SW 1271 (cell line): Measurements from ENCODE around the gene MYOZ1.
"Not testable (repeated sequence)": the region's sequence is repeated elsewhere in the genome, so short reads cannot be mapped to it uniquely, and the experiment has no call there.

ENCODE experiments used
- DNase-seq, 2 experiments: peaks; one replicate each; lab custom pipeline; 2025; lab: John Stamatoyannopoulos, UW

The MYOZ1 gene

DNA sequence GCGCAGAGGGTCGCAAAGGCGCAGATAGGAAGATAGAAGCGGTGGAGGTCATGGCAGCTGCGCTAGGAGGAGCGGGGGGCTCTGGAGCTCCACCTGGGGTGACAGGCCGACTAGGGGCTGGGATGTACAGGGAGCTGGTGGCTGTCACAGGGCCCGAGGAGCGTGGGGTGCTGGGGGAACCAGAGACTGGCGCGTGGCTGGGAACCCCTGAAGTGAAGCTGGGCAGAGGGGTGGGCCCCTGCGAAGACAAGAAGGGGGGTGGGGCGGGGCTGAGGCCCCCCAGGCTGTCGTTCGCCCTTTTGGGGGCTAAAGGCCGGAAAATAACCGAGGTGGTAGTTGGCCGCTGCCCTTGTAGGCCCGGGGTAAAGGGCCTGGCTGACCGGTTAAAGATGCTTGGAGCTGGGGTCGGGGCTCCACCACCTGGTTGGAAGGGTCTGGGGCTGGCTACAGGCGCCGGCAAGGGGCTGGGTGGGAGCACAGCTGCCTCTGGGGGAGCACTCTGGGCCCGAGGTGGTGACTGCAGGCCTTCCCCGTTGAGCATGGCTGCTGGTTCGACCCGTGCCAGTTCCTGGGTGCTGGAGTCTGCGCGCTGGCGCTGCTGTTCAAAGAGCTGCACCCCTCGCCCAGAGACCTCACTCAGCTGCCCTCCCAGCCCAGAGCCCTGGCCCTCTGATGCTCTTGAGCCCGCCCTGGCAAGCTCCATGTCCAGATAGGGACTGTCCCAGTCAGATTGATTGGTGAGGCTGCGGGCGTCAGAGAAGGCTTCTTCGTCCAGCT lies 6.8 kb upstream of the MYOZ1 start:
- no peak for DNase-seq

DNA sequence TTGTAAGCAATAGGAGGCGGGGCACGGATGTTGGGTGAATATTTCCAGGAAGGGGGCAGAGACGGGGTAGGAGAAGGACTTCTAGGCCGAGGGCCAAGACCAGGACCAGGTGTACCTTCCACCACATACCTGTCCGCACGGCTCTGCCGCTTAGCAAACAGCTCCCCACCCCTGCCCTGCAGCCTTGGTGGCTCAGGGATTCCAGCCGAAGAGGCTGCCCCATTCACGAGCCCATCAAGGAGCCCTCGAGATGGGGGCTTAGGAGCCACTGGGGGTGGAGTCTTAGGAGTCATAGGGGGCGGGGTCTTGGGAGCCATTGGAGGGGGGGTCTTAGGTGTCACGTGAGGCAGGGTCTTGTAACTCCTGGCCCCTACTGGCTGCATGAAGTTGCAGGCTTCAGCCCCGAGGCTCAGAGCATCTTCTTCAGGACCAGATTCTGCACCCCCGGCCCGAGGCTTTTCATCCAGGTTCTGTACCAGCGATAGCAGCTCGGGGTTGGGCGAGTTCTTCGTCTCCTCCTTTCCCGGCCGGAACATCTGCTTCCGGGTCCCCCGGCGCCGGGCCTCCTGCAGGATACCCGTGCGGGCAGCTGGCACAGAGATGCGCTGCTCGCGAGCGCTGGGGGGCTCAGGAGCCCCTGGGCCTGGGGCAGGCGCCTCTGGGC lies 6.1 kb upstream of the MYOZ1 start:
- no peak for DNase-seq

DNA sequence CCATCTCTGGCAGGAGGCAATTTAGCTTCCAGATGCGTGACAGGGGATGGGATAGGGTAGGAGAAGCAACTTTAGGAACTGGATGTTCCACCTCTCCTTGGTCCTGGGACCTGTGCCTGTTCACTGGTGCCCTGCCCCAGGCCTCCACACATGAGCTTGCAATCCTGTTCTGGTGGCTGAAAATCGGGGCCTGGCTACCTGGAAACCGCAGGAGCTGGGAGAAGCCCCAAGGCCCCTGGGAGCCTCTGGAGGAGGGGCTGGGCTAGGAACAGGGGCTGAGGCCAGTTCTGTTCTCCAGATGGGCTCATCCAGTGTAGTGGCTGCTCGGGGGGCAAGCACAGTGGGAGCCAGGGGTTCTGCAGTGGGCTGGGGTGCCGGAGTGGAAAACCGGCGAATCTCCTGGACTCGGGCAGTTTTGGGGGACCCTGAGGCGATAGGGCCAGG lies 5.3 kb upstream of the MYOZ1 start:
- no peak for DNase-seq

DNA sequence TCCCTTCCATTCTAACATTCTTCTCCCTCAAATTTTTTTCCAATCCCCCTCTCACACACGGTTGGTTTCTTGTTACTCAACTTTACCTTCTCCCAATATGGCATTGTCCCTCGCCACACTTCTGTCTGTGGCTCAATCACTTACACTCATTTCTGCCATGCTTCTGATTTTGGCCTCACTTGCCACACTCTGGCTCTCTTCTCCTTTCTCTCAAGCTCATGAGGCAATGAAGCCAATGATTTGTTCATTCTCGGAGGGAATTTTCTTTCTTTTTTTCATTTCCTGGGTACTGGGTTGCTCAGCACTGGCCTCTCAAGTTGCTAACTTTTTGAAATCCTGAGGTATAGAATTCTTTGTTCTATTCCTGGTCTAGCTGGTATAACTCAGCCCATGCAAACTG lies 4.0 kb upstream of the MYOZ1 start:
- no peak for DNase-seq

DNA sequence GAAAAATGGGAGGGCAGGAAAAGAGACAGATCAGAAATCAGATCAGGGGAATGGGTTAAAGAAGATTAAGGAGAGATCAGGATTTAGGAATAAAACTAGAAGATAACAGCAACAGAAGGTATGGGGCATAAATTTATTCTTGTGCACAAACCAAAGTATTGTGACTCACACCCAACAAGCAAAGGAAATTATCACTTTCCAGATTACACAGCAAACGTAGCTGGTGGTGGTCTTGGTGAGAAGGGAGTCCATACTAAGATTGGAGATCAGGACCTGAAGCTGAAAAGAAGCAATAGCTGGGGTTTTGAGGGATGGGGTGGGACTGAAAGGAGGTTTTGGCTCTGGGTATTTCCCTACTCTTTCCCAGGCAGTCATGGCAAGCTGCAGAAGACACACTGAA lies 3.5 kb upstream of the MYOZ1 start:
- no peak for DNase-seq

DNA sequence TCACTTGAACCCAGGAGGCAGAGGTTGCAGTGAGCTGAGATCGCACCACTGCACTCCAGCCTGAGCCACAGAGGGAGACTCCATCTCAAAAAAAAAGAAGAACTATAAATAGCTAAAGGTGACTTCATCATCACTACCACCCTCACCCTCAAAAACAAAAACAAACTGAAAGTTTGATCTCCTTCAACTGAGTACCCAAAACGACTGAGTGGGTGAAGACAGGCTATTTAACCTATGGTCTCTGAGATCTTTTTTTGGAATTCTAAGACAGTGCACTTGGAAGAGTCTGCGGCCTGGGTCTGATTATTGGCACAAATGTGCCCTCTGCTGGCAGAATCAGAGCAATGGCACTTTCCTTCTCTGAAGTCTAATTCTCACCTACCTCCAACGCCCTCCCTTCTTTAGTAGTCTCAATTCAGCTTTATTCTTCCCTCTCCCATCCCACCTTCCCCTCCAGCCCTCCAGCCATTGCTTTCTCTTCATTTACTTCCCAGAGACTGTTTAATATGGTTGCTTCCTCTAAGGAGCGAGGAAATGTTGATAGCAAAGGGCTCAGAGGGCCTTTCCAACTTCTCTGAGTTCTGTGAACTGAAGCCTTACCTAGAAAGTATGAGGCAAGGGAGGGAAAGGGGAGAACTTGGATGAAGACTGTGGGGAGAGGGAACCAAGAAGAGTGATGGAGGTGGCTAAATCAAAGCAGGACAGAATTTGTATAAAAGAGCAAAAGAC lies 2.9 kb upstream of the MYOZ1 start:
- DNase-seq = peak in 1 of 2 experiments; percentile 60

DNA sequence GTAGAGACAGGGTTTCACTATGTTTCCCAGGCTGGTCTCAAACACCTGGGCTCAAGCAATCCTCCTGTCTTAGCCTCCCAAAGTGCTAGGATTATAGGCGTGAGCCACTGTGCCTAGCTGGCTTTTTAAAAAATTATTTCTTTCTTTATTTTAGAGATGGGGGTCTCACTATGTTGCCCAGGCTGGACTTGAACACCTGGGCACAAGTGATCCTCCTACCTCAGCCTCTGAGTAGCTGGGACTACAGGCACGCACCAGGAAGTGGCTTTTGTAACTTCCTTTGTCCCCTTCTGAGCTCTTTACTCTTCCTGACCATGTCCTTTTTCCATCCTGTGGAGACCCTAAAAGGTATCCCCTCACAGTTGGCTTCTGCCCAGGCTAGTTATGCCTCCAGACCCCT lies 2.1 kb upstream of the MYOZ1 start:
- no peak for DNase-seq

DNA sequence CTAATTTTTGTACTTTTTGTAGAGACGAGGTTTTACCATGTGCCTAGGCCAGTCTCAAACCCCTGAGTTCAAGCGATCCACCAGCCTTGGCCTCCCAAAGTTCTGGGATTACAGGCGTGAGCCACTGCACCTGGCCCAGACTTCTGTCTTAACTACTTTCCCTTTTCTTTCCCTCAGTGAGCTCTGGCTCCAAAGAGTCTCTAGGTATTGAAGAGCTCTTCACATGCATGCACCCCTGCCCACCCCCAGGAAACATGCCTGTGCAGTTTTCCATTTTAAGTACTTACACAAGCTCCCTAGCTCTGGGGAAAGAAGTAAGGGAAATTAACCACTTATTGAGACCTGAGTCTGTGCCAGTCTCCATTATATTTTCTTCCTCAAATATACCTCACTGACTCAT lies 2.0 kb downstream of the MYOZ1 start:
- DNase-seq = no peak

DNA sequence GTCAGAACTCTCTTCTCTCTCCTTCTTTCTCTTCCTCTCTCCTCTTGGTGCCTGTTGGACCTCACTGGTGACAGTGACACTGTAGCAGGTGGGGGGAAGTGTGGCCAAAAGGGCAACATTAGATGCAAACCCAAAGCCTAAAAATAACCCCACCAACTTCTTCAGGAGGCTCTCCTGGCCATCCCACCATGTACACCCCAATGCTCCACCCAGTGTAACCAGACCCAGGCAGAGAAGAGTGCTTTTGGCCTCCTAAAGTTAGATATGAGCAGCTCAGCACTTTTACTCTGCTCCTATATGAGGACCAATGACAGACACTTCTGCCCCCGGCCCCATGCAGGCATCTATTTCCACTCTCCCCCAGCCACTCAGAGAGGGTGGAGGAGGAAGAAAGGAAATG lies 5.5 kb downstream of the MYOZ1 start:
- DNase-seq = no peak

DNA sequence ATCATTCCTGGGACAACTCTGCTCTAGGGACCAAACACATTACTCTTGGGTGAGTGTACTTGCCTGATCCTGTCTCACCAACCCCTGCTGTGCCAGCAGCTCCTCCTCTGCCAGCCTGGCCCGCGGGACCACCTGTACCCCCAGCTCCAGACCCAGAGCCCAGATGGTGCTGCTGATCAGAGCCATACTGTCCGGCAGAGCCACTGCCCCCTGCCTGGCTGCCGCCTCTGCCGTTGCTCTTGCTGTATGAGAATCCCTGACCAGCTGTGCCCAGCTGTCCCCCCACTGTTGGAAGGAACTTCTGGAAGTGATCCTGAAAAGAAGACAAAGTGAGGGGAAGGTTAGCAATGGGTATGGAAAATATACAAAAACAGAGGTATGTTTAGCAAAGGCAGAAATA lies 6.9 kb downstream of the MYOZ1 start:
- no peak for DNase-seq

DNA sequence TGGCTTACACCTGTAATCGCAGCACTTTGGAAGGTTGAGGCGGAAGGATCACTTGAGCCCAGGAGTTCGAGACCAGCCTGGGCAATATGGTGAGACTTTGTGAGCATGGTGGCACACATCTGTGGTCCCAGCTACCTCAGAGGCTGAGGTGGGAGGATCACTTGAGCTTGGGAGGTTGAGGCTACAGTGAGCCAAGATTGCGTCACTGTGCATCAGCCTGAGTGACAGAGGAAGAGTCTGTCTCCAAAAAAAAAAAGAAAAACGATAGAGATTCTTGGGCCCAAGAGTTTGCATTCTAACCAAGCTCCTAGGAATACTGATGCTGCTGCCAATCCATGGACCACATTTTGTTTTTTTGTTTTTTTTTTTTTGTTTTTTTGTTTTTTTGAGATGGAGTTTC lies 12.1 kb downstream of the MYOZ1 start:
- no peak for DNase-seq

DNA sequence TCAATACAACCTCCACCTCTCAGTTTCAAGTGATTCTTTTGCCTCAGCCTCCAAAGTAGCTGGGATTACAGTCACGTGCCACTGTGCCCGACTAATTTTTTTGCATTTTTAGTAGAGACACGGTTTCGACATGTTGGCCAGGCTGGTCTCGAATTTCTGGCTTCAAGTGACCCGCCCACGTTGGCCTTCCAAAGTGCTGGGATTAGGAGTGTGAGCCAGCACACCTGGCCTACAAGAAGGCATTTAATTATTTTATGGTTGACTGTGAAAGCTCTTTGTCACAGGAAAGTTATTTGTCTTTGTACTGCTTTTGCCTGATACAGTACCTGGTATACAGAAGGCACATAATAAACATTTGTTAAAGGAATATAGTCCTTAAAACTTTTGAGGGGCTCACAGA lies 12.9 kb downstream of the MYOZ1 start:
- no peak for DNase-seq

DNA sequence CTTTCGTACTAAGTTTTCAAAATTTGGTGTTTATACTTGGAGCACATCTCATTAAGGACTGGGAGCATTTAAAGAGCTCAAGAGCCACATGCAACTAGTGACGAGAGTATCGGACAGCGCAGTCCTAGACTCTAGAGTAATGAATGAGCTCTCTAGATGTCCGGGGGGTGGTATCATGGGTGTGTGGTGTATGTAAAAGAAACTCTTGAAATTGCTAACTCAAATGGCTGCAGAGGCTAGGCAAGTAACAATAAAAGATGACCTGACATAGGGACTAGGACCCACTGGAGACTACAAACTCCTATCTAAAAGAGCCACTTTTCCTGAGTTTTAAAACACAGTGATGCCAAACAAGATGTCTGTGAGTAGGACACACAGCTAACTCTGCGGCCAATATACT lies 14.0 kb downstream of the MYOZ1 start:
- no peak for DNase-seq

DNA sequence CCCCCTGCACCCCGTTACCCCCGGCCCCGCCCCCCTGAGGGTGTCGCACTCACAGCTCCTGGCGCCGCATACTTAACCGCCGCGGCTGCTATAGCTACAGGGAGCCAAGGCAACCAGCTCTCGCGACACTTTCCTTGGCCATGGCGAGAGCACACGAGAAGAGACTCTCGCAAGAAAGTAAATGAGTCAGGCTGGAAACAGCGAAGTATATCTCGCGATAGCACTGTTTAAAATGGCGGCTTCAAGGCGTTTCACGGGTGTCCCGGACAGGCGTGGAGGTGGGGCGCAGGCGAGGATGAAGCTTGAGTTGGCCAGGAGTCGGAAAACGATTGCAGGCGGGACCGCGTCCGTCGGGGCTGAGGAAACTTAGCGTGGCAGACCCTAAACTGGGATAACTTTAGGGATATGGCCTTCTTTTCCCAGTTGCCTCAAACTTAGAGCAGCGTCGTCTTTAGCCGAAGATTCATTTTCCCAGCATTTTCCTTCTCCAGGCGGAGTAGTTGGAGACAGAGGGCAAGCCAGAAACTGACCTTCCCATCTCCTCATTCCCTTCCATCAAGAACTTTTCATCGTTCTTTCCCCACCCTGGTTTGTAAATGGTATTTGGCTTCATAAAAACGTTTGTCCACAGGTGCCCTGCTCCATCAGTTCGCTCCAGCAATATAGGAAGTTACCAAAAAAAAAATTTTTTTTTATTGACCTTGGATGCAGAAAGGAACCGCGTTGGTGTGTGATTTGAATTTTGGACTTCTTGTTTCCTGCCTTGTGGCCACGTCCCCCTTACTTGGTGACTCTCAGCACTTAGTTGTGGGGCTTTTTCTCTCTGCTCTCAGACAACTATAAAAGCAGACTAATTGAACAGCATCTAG lies 15.2 kb downstream of the MYOZ1 start:
- peak; percentile 82 to 93 for DNase-seq

DNA sequence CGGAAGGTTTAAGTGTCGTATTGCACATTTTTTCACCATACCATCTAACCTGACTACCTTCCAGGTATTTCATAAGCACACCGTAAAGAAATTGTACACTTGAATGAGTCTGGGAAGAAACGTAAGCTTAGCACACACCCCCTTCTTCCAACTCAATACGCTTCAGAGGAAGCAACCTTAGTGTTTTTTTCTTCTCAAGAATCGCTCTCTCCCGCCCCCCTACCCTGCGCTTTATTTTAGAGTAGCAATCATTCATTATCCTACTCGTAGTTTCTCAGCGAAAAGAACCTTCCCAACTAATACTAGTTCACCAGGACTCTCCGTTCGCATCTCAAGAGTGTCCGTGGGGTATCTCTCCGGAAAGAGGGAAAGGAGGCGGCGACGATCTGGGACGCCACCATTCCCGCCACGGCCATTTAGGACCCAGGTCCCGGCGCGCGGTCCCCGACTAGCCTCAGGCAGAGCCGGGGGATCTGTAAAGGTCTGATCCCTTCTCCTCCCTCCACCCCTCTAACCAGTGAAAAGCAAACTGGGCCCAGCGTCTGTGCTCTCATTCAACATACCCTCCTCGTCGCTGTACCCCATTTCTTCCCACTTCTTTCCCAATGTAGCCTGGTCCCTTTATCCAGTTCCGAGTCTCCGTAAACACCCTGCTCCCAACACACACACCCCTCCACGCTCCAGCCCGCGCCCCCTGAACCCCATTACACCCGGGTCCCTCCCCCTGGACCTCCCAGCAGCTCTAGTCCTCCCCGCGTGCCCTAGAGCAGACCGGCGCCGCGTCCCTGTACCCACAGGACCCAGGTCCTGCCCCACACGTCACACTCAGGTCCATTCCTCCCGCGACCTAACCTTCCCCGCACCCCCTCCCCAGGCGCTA lies 16.0 kb downstream of the MYOZ1 start:
- peak in 1 of 2 experiments; percentile 55 for DNase-seq

DNA sequence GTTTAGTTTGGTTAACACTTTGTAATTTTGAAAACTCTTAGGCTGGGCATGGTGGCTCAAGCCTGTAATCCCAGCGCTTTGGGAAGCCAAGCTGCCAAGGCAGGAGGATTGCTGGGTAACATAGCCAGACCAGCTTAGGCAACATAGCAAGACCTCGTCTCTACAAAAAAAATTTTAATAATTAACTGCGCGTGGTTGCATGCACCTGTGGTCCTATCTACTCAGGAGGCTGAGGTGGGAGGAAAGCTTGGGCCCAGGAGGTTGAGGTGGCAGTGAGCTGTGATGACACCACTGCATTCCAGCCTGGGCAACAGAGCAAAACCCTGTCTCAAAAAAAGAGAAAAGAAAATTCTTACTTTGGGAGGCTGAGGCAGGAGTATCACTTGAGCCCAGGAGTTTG lies 18.2 kb downstream of the MYOZ1 start:
- no peak for DNase-seq

DNA sequence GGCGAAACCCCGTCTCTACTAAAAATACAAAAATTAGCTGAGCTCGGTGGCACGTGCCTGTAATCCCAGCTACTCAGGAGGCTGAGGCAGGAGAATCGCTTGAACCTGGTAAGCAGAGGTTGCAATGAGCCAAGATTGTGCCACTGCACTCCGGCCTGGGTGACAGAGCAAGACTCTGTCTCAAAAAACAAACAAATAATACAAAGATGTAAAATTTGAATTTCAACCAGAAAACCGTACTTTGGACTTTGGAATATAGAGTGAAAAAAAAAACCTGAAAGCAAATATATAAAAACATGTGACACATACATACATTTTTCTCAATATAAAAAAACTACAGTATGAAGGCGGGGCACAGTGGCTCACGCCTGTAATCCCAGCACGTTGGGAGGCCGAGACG lies 20.3 kb downstream of the MYOZ1 start:
- DNase-seq = not testable (repeated sequence)

DNA sequence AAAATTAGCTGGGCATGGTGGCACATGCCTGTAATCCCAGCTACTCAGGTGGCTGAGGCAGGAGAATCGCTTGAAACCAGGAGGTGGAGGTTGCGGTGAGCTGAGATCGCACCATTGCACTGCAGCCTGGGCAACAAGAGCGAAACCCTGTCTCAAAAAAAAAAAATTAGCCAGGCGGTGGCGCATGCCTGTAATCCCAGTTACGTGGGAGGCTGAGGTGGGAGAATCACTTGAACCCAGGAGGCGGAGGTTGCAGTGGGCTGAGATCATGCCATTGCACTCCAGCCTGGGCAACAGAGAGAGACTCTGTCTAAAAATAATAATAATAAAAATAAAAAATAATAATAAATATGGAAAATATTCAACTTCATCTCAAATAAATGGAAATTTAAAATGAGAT lies 24.1 kb downstream of the MYOZ1 start:
- DNase-seq = not testable (repeated sequence)

DNA sequence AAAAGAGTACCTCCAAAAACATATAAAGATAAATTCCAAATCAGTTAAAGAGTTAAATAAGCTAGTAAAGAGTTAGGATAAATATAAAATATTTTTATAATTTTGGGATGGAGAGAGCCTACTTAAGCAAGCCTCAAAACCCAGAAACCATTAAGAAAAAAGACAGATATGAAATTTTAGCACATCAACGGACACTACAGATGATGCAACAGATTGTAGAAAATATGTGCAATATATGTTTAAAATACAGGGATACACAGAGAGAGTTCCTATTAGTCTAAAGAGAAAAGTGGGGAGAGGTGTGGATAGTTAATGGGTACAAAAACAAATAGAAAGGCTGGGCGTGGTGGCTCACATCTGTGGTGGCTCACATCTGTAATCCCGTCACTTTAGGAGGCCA lies 26.6 kb downstream of the MYOZ1 start:
- DNase-seq = no peak

DNA sequence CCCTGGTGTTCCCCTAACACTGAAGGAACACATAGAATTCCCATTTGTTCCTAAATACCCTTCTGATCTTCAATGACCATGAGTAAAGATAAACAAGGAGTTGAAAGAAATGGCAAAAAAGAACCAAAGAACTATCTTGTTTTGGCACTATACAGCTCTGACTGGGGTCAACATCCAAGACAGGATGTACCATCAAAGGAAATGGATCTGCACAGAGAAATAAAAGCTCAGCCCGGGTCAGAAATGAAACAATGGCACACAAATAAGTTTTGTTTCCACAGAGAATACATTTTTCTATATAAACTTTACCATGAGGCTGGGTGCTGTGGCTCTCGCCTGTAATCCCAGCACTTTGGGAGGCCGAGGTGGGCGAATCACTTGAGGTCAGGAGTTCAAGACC lies 32.2 kb downstream of the MYOZ1 start:
- no peak for DNase-seq

DNA sequence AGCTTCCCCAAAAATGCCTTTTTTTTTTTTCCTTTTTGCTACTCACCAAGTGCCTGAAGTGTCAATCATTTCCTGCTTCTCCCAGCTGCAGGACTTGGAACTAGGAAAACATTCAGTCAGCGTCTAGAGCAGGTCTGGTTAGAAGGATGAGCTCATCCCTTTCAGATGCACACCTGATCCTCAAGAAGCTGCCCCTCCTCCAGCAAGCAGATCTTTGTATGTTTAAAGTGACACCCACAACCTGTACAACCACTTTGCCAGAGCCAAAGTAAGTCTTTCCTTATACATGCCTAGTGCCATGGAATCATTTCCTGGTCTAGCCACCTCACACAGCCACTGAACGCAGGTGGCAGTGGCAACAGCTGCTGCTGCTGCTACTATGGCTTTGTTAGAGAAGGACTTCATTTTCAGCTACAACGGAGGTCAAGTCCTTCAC lies 39.8 kb downstream of the MYOZ1 start:
- no peak for DNase-seq
